WERI-Rb-1 (cell line): ENCODE results near the gene LMO1.

ENCODE experiments used
- DNase-seq: peaks from one replicate; pipeline ENCODE4 v3.0.0-alpha.2; 2020
- H3K27ac ChIP-seq: fragments of 250-450 bp; sonication (Bioruptor Pico); 2 replicates; pipeline ENCODE4 v1.5.1; 2020; ENCODE audit warnings: mild to moderate bottlenecking, moderate library complexity
- H3K27me3 ChIP-seq: fragments of 250-450 bp; sonication (Bioruptor Pico); 2 replicates; pipeline ENCODE4 v1.5.1; 2021; ENCODE audit warnings: mild to moderate bottlenecking, low read depth, moderate library complexity; ENCODE audit not compliant: insufficient read depth, severe bottlenecking
- H3K36me3 ChIP-seq: fragments of 250-450 bp; sonication (Bioruptor Pico); 2 replicates; pipeline ENCODE4 v1.5.1; 2020; ENCODE audit warnings: mild to moderate bottlenecking, moderate library complexity
- H3K4me3 ChIP-seq: 2 replicates; pipeline ENCODE4 v1.5.1; 2011; ENCODE audit warnings: low read depth, mild to moderate bottlenecking, control low read depth, low read length
- H3K9me3 ChIP-seq: fragments of 250-450 bp; sonication (Bioruptor Pico); 2 replicates; pipeline ENCODE4 v1.5.1; 2021; ENCODE audit warnings: mild to moderate bottlenecking, moderate library complexity; ENCODE audit not compliant: severe bottlenecking
- TF ChIP-seq, protein P1 (sequence below): IDR thresholded peaks from 2 replicates; pipeline ENCODE4 v1.5.1; 2011; ENCODE audit warnings: low read depth, mild to moderate bottlenecking, control low read depth, inconsistent platforms, low read length

The LMO1 gene

DNA sequence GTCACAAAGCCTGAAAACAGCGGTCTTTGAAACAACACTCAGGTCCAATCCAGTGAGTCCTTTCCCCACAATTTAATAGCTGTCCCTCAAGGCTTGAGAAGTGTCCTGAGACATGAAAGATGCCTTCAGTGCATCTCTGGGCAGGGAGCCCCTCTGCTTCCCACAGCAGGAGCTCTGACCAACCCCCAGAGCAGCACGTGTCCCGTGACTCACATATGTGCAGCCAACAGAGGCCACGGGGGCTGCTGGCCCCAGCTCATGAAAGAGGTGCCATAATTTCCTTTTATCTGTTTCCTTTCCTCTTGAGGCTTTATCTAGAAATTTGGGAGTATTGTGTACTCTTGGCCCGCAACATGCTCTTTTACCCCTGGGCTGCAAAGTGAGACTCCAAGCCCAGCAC lies 33.2 kb upstream of the LMO1 start:
- no peak overlapping the region for H3K4me3 ChIP-seq
- H3K9me3 ChIP-seq: no peaks in the 10 kb centered on the region
- no peak overlapping the region for H3K27ac ChIP-seq
- TF ChIP-seq, protein P1, sequence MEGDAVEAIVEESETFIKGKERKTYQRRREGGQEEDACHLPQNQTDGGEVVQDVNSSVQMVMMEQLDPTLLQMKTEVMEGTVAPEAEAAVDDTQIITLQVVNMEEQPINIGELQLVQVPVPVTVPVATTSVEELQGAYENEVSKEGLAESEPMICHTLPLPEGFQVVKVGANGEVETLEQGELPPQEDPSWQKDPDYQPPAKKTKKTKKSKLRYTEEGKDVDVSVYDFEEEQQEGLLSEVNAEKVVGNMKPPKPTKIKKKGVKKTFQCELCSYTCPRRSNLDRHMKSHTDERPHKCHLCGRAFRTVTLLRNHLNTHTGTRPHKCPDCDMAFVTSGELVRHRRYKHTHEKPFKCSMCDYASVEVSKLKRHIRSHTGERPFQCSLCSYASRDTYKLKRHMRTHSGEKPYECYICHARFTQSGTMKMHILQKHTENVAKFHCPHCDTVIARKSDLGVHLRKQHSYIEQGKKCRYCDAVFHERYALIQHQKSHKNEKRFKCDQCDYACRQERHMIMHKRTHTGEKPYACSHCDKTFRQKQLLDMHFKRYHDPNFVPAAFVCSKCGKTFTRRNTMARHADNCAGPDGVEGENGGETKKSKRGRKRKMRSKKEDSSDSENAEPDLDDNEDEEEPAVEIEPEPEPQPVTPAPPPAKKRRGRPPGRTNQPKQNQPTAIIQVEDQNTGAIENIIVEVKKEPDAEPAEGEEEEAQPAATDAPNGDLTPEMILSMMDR: no peak
- H3K36me3 ChIP-seq: no peaks in the 10 kb centered on the region
- no peaks in the 10 kb centered on the region for H3K27me3 ChIP-seq
- no peak for DNase-seq

DNA sequence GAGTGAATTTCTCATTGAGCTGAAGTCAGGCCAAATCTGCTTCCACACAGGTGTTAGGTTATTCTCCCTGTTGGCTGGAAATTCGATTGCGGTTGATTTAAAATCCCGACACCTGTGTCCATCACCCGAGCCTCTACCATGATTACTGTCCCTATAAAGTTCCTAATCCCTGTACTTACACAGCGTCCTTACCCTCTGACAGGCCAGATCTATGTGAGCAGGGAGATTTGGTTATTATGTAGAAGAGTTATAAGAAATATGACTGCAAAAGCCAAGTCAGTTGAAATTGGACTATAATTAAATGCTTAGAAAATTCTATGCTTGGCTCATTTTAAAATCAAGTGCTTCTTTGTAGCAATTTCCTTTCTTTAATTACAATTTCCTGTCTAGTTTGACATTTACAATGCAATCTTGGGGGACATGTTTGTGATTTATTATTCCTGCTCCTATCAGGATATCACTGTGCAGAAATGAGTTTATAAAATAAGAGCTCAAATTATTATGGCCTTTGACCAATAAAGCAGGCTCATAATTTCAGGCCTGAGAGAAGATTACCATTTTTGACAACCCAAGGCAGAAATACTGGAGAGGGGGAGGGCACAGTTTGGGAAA lies 32.5 kb upstream of the LMO1 start:
- Histone ChIP-seq H3K27ac (no peak overlapping the region), H3K9me3 (no peaks in the 10 kb centered on the region), H3K4me3 (no peak overlapping the region), H3K36me3 (no peaks in the 10 kb centered on the region), H3K27me3 (no peaks in the 10 kb centered on the region)
- DNase-seq: no peak
- TF ChIP-seq, protein P1: no peak

DNA sequence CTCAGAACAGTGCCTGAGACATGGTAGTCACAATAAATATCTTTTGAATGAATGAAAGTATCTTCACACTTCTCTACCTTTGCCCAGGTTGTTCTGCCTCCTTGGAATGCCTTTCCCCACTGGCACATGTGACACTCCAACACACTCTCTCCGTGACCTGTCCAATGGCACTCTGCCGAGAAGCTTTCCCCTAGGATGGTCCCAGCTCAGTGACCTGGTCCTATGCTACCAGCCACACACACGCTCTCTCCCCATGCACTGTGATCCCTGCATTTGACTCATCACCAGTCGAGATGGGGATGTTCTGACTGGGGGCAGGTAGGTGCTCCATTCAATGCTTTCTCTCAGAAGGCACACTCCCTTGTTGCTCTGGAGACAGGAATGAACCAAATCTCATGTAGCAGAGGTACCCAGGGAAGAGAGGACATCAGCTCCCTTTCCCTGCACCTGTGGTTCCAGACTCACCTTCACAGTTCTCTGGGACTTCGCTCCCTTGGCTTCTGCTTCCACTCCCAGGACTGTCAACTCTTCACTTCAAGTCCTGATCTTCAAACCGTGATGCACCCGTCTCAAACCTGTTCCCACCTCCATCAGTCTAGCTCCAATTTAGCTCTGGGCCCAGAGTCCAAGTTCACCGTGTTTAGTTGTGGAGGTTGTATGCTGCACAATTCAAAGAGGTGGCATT lies 30.7 kb upstream of the LMO1 start:
- H3K27ac ChIP-seq: no peak overlapping the region
- DNase-seq: no peak
- no peaks in the 10 kb centered on the region for H3K36me3 ChIP-seq
- no peak overlapping the region for H3K4me3 ChIP-seq
- TF ChIP-seq, protein P1: no peak
- H3K9me3 ChIP-seq: no peaks in the 10 kb centered on the region
- H3K27me3 ChIP-seq: no peaks in the 10 kb centered on the region

DNA sequence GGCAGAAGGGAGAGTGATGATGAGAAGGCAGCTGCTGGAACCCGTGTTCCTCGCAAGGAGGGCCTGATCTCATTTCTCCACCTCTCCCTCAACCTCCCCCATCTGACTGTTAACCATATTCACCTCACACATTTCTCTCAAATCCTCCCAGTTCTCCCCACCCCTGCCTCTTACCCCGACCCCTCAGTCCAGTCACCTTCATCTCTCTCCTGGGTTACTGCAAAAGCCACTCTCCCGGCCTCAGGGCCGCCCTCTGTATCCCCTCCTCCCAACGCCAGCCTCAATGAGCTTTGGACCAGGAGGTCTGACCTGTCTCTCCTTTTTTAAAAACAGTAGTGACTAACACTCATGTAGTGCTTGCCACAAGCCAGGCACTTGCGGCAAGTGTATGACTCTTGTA lies 29.5 kb upstream of the LMO1 start:
- Histone ChIP-seq H3K36me3 (no peaks in the 10 kb centered on the region), H3K9me3 (no peaks in the 10 kb centered on the region), H3K27ac (no peak overlapping the region), H3K27me3 (no peaks in the 10 kb centered on the region), H3K4me3 (no peak overlapping the region)
- DNase-seq: no peak
- TF ChIP-seq, protein P1: no peak

DNA sequence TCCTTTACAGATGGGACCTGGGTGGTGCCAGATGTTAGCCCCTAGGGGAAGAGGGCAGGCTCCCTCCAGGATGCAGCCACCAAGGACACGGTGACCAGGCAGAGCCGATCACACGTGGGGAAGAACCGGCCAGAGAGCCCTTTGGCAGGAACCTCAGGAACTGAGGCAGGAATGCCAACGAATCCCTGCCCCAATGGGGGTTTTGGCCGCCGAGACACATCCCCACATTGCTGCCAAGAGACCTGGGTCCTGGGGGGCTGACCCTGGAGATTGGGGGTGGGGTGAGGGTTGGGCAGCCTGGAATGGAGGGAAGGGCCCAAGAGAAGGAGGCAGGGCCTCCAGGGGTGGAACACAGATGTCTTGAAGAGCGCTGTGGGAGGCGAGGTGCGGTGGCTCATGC lies 28.7 kb upstream of the LMO1 start:
- DNase-seq: no peak

More for the DNA sequence above, 28.7 kb upstream of the LMO1 start:
- H3K27ac ChIP-seq: no peak overlapping the region
- no peaks in the 10 kb centered on the region for H3K36me3 ChIP-seq
- no peak overlapping the region for H3K4me3 ChIP-seq
- H3K9me3 ChIP-seq: no peaks in the 10 kb centered on the region
- H3K27me3 ChIP-seq: no peaks in the 10 kb centered on the region
- TF ChIP-seq, protein P1: no peak
